H1 (cell line): ENCODE data around the gene DUS1L. TPM values are rescaled to one million over a fixed set of nuclear protein-coding genes. Genes with fewer than 3 reads are reported as not detected.

ENCODE experiments used
- CTCF ChIA-PET: fragments of 300-600 bp; sonication (Branson Sonifier 250); formaldehyde crosslinking; loops from one replicate; lab custom pipeline; 2021; ENCODE audit not compliant: partially characterized antibody; lab: Charles Lee
- POLR2A ChIA-PET: fragments of 300-600 bp; sonication (Branson Sonifier 250); formaldehyde crosslinking; loops from one replicate; lab custom pipeline; 2021; ENCODE audit warnings: inconsistent platforms; ENCODE audit not compliant: partially characterized antibody; lab: Charles Lee
- DNase-seq, 2 experiments: peaks; one replicate each; pipeline versions ENCODE4 v3.0.0 to v3.0.0-alpha.2; 2010 to 2022; ENCODE audit warnings: low spot score in 2 of 2, low read depth in 1 of 2, mixed read lengths in 1 of 2
- FAIRE-seq: peaks from 2 replicates; lab custom pipeline; 2011; peaks lifted over from hg19 to GRCh38; lab: Jason Lieb, UNC
- H2AFZ ChIP-seq: 2 replicates; pipeline ENCODE4 v1.8.1; 2012; ENCODE audit warnings: low read length, inconsistent platforms
- H2AK5ac ChIP-seq: 2 replicates; pipeline ENCODE4 v1.6.1; 2013; ENCODE audit warnings: low read depth, low read length
- H2BK120ac ChIP-seq: replicated peaks from 2 replicates; pipeline ENCODE3; 2013; ENCODE audit warnings: low read depth, low read length, inconsistent platforms
- H2BK12ac ChIP-seq: 2 replicates; pipeline ENCODE4 v1.6.1; 2013; ENCODE audit warnings: low read depth, low read length
- H2BK15ac ChIP-seq: 2 replicates; pipeline ENCODE4 v1.6.1; 2013; ENCODE audit warnings: low read length
- H2BK20ac ChIP-seq: 2 replicates; pipeline ENCODE4 v1.6.1; 2013; ENCODE audit warnings: low read length
- H2BK5ac ChIP-seq: 2 replicates; pipeline ENCODE4 v1.6.1; 2013; ENCODE audit warnings: low read depth, low read length
- H3K14ac ChIP-seq: 2 replicates; pipeline ENCODE4 v1.6.1; 2013; ENCODE audit warnings: inconsistent platforms; ENCODE audit not compliant: insufficient read length
- H3K18ac ChIP-seq: 2 replicates; pipeline ENCODE4 v1.6.1; 2013; ENCODE audit warnings: low read length; ENCODE audit errors: extremely low read depth
- H3K23ac ChIP-seq: 2 replicates; pipeline ENCODE4 v1.6.1; 2013; ENCODE audit warnings: inconsistent platforms; ENCODE audit not compliant: insufficient read length
- H3K23me2 ChIP-seq: 2 replicates; pipeline ENCODE4 v1.6.1; 2013; ENCODE audit warnings: low read depth, low read length
- H3K27ac ChIP-seq: 2 replicates; pipeline ENCODE4 v1.6.1; 2011; ENCODE audit warnings: low read depth, low read length, inconsistent platforms
- H3K27me3 ChIP-seq, 4 experiments: replicated peaks in 1 of 4; 1 replicate in 1 of 4; 2 replicates in 3 of 4; pipeline versions ENCODE4 v1.6.1 to v1.8.1; 2011 to 2013; ENCODE audit warnings: low read length in 3 of 4, mild to moderate bottlenecking in 3 of 4, inconsistent platforms in 2 of 4, mixed read lengths in 2 of 4, moderate library complexity in 1 of 4; ENCODE audit not compliant: control insufficient read depth in 3 of 4, insufficient read depth in 3 of 4; ENCODE audit errors: extremely low read depth in 1 of 4
- H3K36me3 ChIP-seq, 4 experiments: 2 replicates each; pipeline versions ENCODE4 v1.6.1 to v1.8.1; 2011 to 2013; ENCODE audit warnings: mild to moderate bottlenecking in 4 of 4, low read length in 3 of 4, moderate library complexity in 2 of 4, control low read depth in 1 of 4, inconsistent platforms in 1 of 4; ENCODE audit not compliant: insufficient read depth in 4 of 4, control insufficient read depth in 2 of 4
- H3K4ac ChIP-seq: replicated peaks from 2 replicates; pipeline ENCODE3; 2013; ENCODE audit warnings: low read length, low read depth, mixed read lengths, inconsistent platforms; ENCODE audit not compliant: insufficient read length
- H3K4me1 ChIP-seq, 4 experiments: replicated peaks in 1 of 4; 1 replicate in 1 of 4; 2 replicates in 3 of 4; pipeline versions ENCODE4 v1.6.1 to v1.8.1; 2011 to 2013; ENCODE audit warnings: low read length in 3 of 4, inconsistent platforms in 2 of 4, mixed read lengths in 1 of 4; ENCODE audit not compliant: insufficient read depth in 4 of 4, control insufficient read depth in 3 of 4
- H3K4me2 ChIP-seq, 2 experiments: 2 replicates each; pipeline versions ENCODE4 v1.6.1 to v1.8.1; 2011 to 2013; ENCODE audit warnings: low read depth in 2 of 2, low read length in 2 of 2, control low read depth in 1 of 2, inconsistent platforms in 1 of 2, mild to moderate bottlenecking in 1 of 2; ENCODE audit not compliant: insufficient read depth in 1 of 2
- H3K4me3 ChIP-seq, 4 experiments: fragments of 200-600, 300-600 bp in 1 of 4; sonication (generic), shearing (Covaris generic), sonication (Bioruptor Twin) in 1 of 4; 2 replicates each; pipeline versions ENCODE4 v1.5.1 to v1.8.1; 2011 to 2016; ENCODE audit warnings: low read length in 4 of 4, low read depth in 3 of 4, control low read depth in 2 of 4, inconsistent platforms in 2 of 4, mild to moderate bottlenecking in 2 of 4, mixed read lengths in 1 of 4, moderate library complexity in 1 of 4; ENCODE audit not compliant: insufficient read depth in 2 of 4; ENCODE audit errors: extremely low read depth in 1 of 4
- H3K56ac ChIP-seq: replicated peaks from 2 replicates; pipeline ENCODE3; 2013; ENCODE audit warnings: low read depth, mild to moderate bottlenecking, mixed read lengths, low read length, inconsistent platforms; ENCODE audit not compliant: insufficient read length
- H3K79me1 ChIP-seq: 2 replicates; pipeline ENCODE4 v1.6.1; 2013; ENCODE audit warnings: low read depth, low read length, control low read depth
- H3K79me2 ChIP-seq, 2 experiments: 2 replicates each; pipeline versions ENCODE4 v1.6.1 to v1.8.1; 2012 to 2013; ENCODE audit warnings: low read length in 2 of 2, mild to moderate bottlenecking in 2 of 2, inconsistent platforms in 1 of 2; ENCODE audit not compliant: insufficient read depth in 2 of 2, control insufficient read depth in 1 of 2
- H3K9ac ChIP-seq, 4 experiments: replicated peaks in 1 of 4; 1 replicate in 1 of 4; 2 replicates in 3 of 4; pipeline versions ENCODE4 v1.6.1 to v1.8.1; 2011 to 2013; ENCODE audit warnings: low read depth in 3 of 4, low read length in 3 of 4, control low read depth in 2 of 4, mild to moderate bottlenecking in 2 of 4, moderate library complexity in 2 of 4, inconsistent platforms in 1 of 4; ENCODE audit errors: extremely low read depth in 1 of 4
- H3K9me3 ChIP-seq, 2 experiments: 2 replicates each; pipeline versions ENCODE4 v1.6.1 to v1.8.1; 2012 to 2013; ENCODE audit warnings: mild to moderate bottlenecking in 2 of 2, moderate library complexity in 2 of 2, control low read depth in 1 of 2, inconsistent platforms in 1 of 2, low read depth in 1 of 2, low read length in 1 of 2, mixed read lengths in 1 of 2; ENCODE audit not compliant: insufficient read depth in 2 of 2
- H4K20me1 ChIP-seq, 2 experiments: replicated peaks in 1 of 2; 2 replicates each; pipeline versions ENCODE3 to v1.8.1; 2011 to 2013; ENCODE audit warnings: inconsistent platforms in 2 of 2, low read length in 2 of 2, mild to moderate bottlenecking in 1 of 2; ENCODE audit not compliant: insufficient read depth in 2 of 2, control insufficient read depth in 1 of 2
- H4K5ac ChIP-seq: 2 replicates; pipeline ENCODE4 v1.6.1; 2013; ENCODE audit warnings: low read length, low read depth, mixed read lengths, inconsistent platforms; ENCODE audit not compliant: insufficient read length
- H4K8ac ChIP-seq: 2 replicates; pipeline ENCODE4 v1.8.0; 2013; ENCODE audit warnings: mild to moderate bottlenecking, moderate library complexity, low read length, inconsistent platforms; ENCODE audit not compliant: insufficient read depth; ENCODE audit errors: extremely low read depth
- H4K91ac ChIP-seq: replicated peaks from 2 replicates; pipeline ENCODE3; 2013; ENCODE audit warnings: low read length, mixed read lengths, inconsistent platforms; ENCODE audit not compliant: insufficient read length
- JUND ChIP-seq: IDR thresholded peaks from 2 replicates; pipeline ENCODE4 v1.6.1; 2011; ENCODE audit warnings: mild to moderate bottlenecking, improper control_type of control experiment, low read length
- WGBS, 2 experiments: shearing (Covaris generic) in 1 of 2; methylation state at CpG; one replicate each; pipeline versions ENCODE4 v1.1.6 to v1.1.7; 2013 to 2015; ENCODE audit warnings: low lambda C conversion rate in 2 of 2, mixed read lengths in 2 of 2, inconsistent platforms in 1 of 2, low coverage in 1 of 2, missing lambda C conversion rate in 1 of 2; ENCODE audit not compliant: insufficient replicate concordance in 2 of 2, insufficient coverage in 1 of 2, insufficient read length in 1 of 2; ENCODE audit errors: extremely low coverage in 1 of 2, missing lambda C conversion rate in 1 of 2; 5-methylcytosine and 5-hydroxymethylcytosine counted together
- polyA plus RNA-seq, 7 experiments: library from polyadenylated mRNA; depleted of rRNA in 3 of 7; stranded (reverse) in 5 of 7; unstranded in 2 of 7; fragments of >200 nt in 5 of 7; fragments of 200-250 nt in 2 of 7; gene quantifications; 1 replicate in 5 of 7; 2 replicates in 1 of 7; 4 replicates in 1 of 7; pipeline versions ENCODE4 v1.2.1 to v1.2.3, GENCODE V29; 2011 to 2013; ENCODE audit warnings: missing spikeins in 2 of 7, mixed read lengths in 2 of 7
- total RNA-seq: library from RNA; stranded (reverse); fragmentation: NEBNext Ultra II Directional; extraction: Animal tissue kit (Norgen Biotek cat#: 25700); gene quantifications from 2 replicates; pipeline ENCODE4 v1.2.1, GENCODE V29; 2021

DUS1L gene
- total and polyA plus RNA-seq, 2 of the 8 experiments (the other 6 are each of a cell fraction or from before 2014, with no cell fraction given): 34.5 to 69.1 TPM

- no peak overlapping the region for H3K18ac ChIP-seq
- no peaks in the 10 kb centered on the region for H3K9me3 ChIP-seq
- H3K27me3 ChIP-seq: no peaks in the 10 kb centered on the region
- peaks cover 4% of the 10 kb centered on the region; the same call in 1 of the 2 replicates for H3K23me2 ChIP-seq
- H3K14ac ChIP-seq: no peak overlapping the region
- DNase-seq (no peak), FAIRE-seq (no peak)
- no peak overlapping the region for H2BK5ac ChIP-seq
- H2BK20ac ChIP-seq: no peak overlapping the region
- no peak overlapping the region for H3K4me3 ChIP-seq
- no peak overlapping the region for H2AK5ac ChIP-seq
- no peak overlapping the region for H3K27ac ChIP-seq
- peaks cover 0 to 6% (median 4%) of the 10 kb centered on the region in 4 experiments; a peak in 4 of 7 replicates for H3K4me1 ChIP-seq
- H3K4me2 ChIP-seq: no peak overlapping the region
- H4K20me1 ChIP-seq: peaks cover 0 to 21% of the 10 kb centered on the region in 2 experiments
- H3K36me3 ChIP-seq: peaks cover 12 to 35% (median 30%) of the 10 kb centered on the region in 4 experiments; a peak in 6 of 8 replicates
- no peak overlapping the region for H4K5ac ChIP-seq
- H3K23ac ChIP-seq: no peak overlapping the region
- H3K9ac ChIP-seq: no peak overlapping the region; a peak in 1 of 7 replicates
- TF ChIP-seq JUND: no peak
- H2AFZ ChIP-seq: no peak overlapping the region
- H2BK15ac ChIP-seq: no peak overlapping the region
- no peak overlapping the region for H2BK12ac ChIP-seq
- H3K79me1 ChIP-seq: peaks cover 5% of the 10 kb centered on the region; the same call in 1 of the 2 replicates
- CTCF ChIA-PET: interaction anchor here (0.9 to 1.7 kb wide), 9 partner anchors 8 to 92 kb away, joined by 3 to 8 read pairs (median 4); partner anchors contain the start of genes DCXR, GPS1 and RFNG
- no peak overlapping the region for H4K91ac ChIP-seq
- H4K8ac ChIP-seq: no peak overlapping the region
- WGBS, 2 experiments: 96% methylated on average over 10 of the region's 16 CpGs; no CpG with 5 or more reads in 1 of the 2 experiments
- H2BK120ac ChIP-seq: no peak overlapping the region
- POLR2A ChIA-PET: interaction anchor here (0.8 to 16.2 kb wide), 16 partner anchors 5 to 351 kb away, joined by 3 to 161 read pairs (median 6); partner anchors contain the start of genes DUS1L, GPS1, RAC3 and RFNG
- no peaks in the 10 kb centered on the region for H3K79me2 ChIP-seq
- H3K56ac ChIP-seq: no peak overlapping the region
- no peak overlapping the region for H3K4ac ChIP-seq
These were observed 5.6 kb downstream of the DUS1L start for GRCh38 chr17:82060001-82060380.
